ENCODE data around the gene NUDT22. TPM values are rescaled to one million over a fixed set of nuclear protein-coding genes. Genes with fewer than 3 reads are reported as not detected.

NUDT22 gene
- total RNA-seq, 3 donors from 2014 or later (not counting 1 experiment from before 2014, with no cell fraction given) = 59.1 to 79.1 (median 74.8) TPM

- intact Hi-C loops (cut with micrococcal nuclease) = no loop called here
- ATAC-seq (no peak), DNase-seq (no peak)
- Histone ChIP-seq H3K4me1 (ENCODE audit: control insufficient read depth, insufficient read depth, low read length) (peaks cover 25% of the 10 kb centered on the region), H3K4me3 (ENCODE audit: low read length) (no peak overlapping the region), H3K36me3 (ENCODE audit: control insufficient read depth, insufficient read depth, low read length) (peaks cover 6% of the 10 kb centered on the region), H3K27me3 (ENCODE audit: control insufficient read depth, insufficient read depth, low read length) (no peaks in the 10 kb centered on the region), H3K9me3 (ENCODE audit: control insufficient read depth, insufficient read depth, low read length) (no peaks in the 10 kb centered on the region), H3K27ac (ENCODE audit: low read length) (no peak overlapping the region)
- Mint-ChIP-seq H3K4me3 (no peak overlapping the region), H3K27me3 (ENCODE audit: low read depth in 2 of 2) (no peaks in the 10 kb centered on the region), H3K36me3 (no peaks in the 10 kb centered on the region), H3K9me3 (no peaks in the 10 kb centered on the region), H3K4me1 (peaks cover 0 to 19% of the 10 kb centered on the region in 2 donors), H3K27ac (no peak overlapping the region)
- 95% methylated on average over 35 of the region's 35 CpGs for WGBS (ENCODE audit: insufficient coverage)
- no peak for TF ChIP-seq CTCF (IDR thresholded peaks at IDR 0.05)
Observed at GRCh38 chr11:64255135-64256128, 29.4 kb downstream of the NUDT22 start.

- peaks cover 17% of the 10 kb centered on the region for H3K4me1 ChIP-seq (ENCODE audit: control insufficient read depth, insufficient read depth, low read length)
- peaks cover 6% of the 10 kb centered on the region for H3K36me3 ChIP-seq (ENCODE audit: control insufficient read depth, insufficient read depth, low read length)
- 93% methylated on average over 15 of the region's 15 CpGs for WGBS (ENCODE audit: insufficient coverage)
Observed at GRCh38 chr11:64256300-64256699, 30.2 kb downstream of the NUDT22 start.

GRCh38 chr11:64258356-64258755 lies 32.3 kb downstream of the NUDT22 start:
- ATAC-seq = no peak
- Mint-ChIP-seq H3K4me1 (peaks cover 0 to 9% of the 10 kb centered on the region in 2 donors), H3K36me3 (no peaks in the 10 kb centered on the region), H3K27me3 (ENCODE audit: low read depth in 2 of 2) (no peaks in the 10 kb centered on the region), H3K4me3 (no peak overlapping the region), H3K27ac (no peak overlapping the region), H3K9me3 (no peaks in the 10 kb centered on the region)
- WGBS (ENCODE audit: insufficient coverage) = 94% methylated on average over 24 of the region's 24 CpGs
- no peaks in the 10 kb centered on the region for H3K4me1 ChIP-seq (ENCODE audit: control insufficient read depth, insufficient read depth, low read length)
- no peak overlapping the region for H3K27ac ChIP-seq (ENCODE audit: low read length)
- no peak overlapping the region for H3K4me3 ChIP-seq (ENCODE audit: low read length)
- intact Hi-C loops (cut with micrococcal nuclease) = no loop called here
- H3K36me3 ChIP-seq (ENCODE audit: control insufficient read depth, insufficient read depth, low read length) = peaks cover 6% of the 10 kb centered on the region
- no peak for TF ChIP-seq CTCF (IDR thresholded peaks at IDR 0.05)
- H3K27me3 ChIP-seq (ENCODE audit: control insufficient read depth, insufficient read depth, low read length) = no peaks in the 10 kb centered on the region
- H3K9me3 ChIP-seq (ENCODE audit: control insufficient read depth, insufficient read depth, low read length) = no peaks in the 10 kb centered on the region
- no peak for DNase-seq

More at GRCh38 chr11:64256300-64256699, 30.2 kb downstream of the NUDT22 start:
- no peak overlapping the region for H3K4me3 Mint-ChIP-seq
- H3K9me3 ChIP-seq (ENCODE audit: control insufficient read depth, insufficient read depth, low read length) = no peaks in the 10 kb centered on the region
- H3K27me3 ChIP-seq (ENCODE audit: control insufficient read depth, insufficient read depth, low read length) = no peaks in the 10 kb centered on the region
- no peak for ATAC-seq
- no peaks in the 10 kb centered on the region for H3K27me3 Mint-ChIP-seq (ENCODE audit: low read depth in 2 of 2)
- intact Hi-C loops (cut with micrococcal nuclease) = no loop called here
- DNase-seq = no peak
- no peak overlapping the region for H3K27ac Mint-ChIP-seq
- H3K4me3 ChIP-seq (ENCODE audit: low read length) = no peak overlapping the region
- no peak for TF ChIP-seq CTCF (IDR thresholded peaks at IDR 0.05)
- peaks cover 0 to 19% of the 10 kb centered on the region in 2 donors for H3K4me1 Mint-ChIP-seq
- no peaks in the 10 kb centered on the region for H3K9me3 Mint-ChIP-seq
- no peaks in the 10 kb centered on the region for H3K36me3 Mint-ChIP-seq
- H3K27ac ChIP-seq (ENCODE audit: low read length) = no peak overlapping the region
